ENCODE measurements around the gene SPRED1. TPM values are rescaled to one million over a fixed set of nuclear protein-coding genes. Genes with fewer than 3 reads are reported as not detected.

The SPRED1 gene
- total RNA-seq, 2 experiments from 2014 or later = 7.5 to 21.1 TPM

DNA sequence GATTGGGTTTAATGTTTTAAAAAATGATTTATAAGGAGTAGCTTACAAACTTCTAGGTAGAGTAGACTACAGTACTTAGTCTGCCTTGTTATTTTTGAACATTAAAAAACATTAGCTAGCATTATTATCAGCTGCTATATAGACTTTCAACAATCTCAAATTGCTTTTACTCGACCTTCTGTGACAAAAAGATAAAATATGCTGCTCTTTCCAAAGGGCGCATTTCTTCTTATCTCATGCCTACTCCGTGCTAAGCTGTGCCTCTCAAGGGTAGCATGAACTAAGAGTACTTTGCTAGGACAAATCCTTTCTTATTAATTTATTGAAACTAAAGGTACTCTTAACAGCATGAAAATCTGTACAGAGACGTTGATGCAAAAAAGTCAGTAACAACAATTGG lies 71.3 kb downstream of the SPRED1 start:
- ChIA-PET CTCF (ENCODE audit: unreplicated experiment) (no interaction called here), POLR2A (interaction anchor here (0.6 kb wide), 1 partner anchor 15 kb away, joined by 3 read pairs; no protein-coding TSS in a partner anchor)
- intact Hi-C loops (cut with micrococcal nuclease; ENCODE audit: unreplicated experiment) = no loop called here
- no peak overlapping the region for H3K4me3 ChIP-seq (ENCODE audit: low read depth, low read length, poor library complexity, severe bottlenecking)
- H3K79me2 ChIP-seq (ENCODE audit: insufficient read depth, low read depth, low read length) = no peaks in the 10 kb centered on the region
- no peaks in the 10 kb centered on the region for H3K9me3 ChIP-seq (ENCODE audit: low read length)
- no peaks in the 10 kb centered on the region for H3K4me1 ChIP-seq (ENCODE audit: insufficient read depth, low read length, poor library complexity, severe bottlenecking)
- no peak overlapping the region for H3K4me2 ChIP-seq (ENCODE audit: low read length)
- no peak for DNase-seq (ENCODE audit: low spot score)
- no peak overlapping the region for H2AFZ ChIP-seq (ENCODE audit: low read length)
- TF ChIP-seq, protein P1, sequence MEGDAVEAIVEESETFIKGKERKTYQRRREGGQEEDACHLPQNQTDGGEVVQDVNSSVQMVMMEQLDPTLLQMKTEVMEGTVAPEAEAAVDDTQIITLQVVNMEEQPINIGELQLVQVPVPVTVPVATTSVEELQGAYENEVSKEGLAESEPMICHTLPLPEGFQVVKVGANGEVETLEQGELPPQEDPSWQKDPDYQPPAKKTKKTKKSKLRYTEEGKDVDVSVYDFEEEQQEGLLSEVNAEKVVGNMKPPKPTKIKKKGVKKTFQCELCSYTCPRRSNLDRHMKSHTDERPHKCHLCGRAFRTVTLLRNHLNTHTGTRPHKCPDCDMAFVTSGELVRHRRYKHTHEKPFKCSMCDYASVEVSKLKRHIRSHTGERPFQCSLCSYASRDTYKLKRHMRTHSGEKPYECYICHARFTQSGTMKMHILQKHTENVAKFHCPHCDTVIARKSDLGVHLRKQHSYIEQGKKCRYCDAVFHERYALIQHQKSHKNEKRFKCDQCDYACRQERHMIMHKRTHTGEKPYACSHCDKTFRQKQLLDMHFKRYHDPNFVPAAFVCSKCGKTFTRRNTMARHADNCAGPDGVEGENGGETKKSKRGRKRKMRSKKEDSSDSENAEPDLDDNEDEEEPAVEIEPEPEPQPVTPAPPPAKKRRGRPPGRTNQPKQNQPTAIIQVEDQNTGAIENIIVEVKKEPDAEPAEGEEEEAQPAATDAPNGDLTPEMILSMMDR (conservative IDR thresholded peaks at IDR 0.05; ENCODE audit: low read length) = no peak
- TF ChIP-seq EZH2phosphoT487 (IDR thresholded peaks at IDR 0.05; ENCODE audit: borderline replicate concordance, low read depth, low read length) = no peak
- no peaks in the 10 kb centered on the region for H4K20me1 ChIP-seq (ENCODE audit: insufficient read depth, low read length)
- no peaks in the 10 kb centered on the region for H3K9me2 ChIP-seq (ENCODE audit: insufficient read depth, low read length)
- peaks cover 11% of the 10 kb centered on the region; the same call in 1 of the 2 replicates for H3K36me3 ChIP-seq (ENCODE audit: insufficient read depth, low read length)
- no TSS peak for BruUV-seq (replicated peaks)
- no peak overlapping the region for H3K27ac ChIP-seq (ENCODE audit: low read depth, low read length, poor library complexity, severe bottlenecking)

DNA sequence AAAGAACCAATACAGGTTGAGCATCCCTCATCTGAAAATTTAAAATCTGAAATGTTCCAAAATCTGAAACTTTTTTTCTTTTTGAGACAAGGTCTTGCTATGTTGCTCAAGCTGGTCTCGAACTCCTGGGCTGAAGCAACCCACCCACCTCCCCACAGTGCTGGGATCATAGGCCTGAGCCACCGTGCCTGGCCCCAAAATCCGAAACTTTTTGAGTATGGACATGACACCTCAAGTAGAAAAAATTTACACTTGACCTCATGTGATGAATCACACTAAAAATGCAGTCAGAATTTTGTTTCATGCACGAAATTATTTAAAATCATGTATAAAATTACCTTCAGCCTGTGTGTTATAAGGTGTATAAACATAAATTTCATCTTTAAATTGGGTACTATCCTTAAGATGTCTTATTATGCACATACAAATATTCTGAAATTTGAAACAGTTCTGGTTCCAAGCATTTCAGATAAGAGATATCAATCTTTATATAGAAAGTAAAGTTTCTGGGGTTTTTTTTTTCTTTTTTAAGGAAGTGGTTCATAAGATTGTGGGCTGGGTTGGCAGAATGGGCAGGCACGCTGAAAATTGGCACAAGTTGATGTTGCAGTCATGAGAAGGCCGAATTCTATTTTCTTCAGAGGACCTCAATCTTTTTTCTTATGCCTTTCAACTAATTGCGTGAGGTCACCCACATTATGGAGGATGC lies 72.5 kb downstream of the SPRED1 start:
- Histone ChIP-seq H3K27ac (ENCODE audit: low read depth, low read length, poor library complexity, severe bottlenecking) (no peak overlapping the region), H3K4me3 (ENCODE audit: low read depth, low read length, poor library complexity, severe bottlenecking) (no peak overlapping the region), H2AFZ (ENCODE audit: low read length) (no peak overlapping the region), H3K79me2 (ENCODE audit: insufficient read depth, low read depth, low read length) (no peaks in the 10 kb centered on the region), H4K20me1 (ENCODE audit: insufficient read depth, low read length) (no peaks in the 10 kb centered on the region), H3K9me3 (ENCODE audit: low read length) (no peaks in the 10 kb centered on the region), H3K4me2 (ENCODE audit: low read length) (no peak overlapping the region), H3K9me2 (ENCODE audit: insufficient read depth, low read length) (no peaks in the 10 kb centered on the region), H3K36me3 (ENCODE audit: insufficient read depth, low read length) (peaks cover 11% of the 10 kb centered on the region; the same call in 1 of the 2 replicates), H3K4me1 (ENCODE audit: insufficient read depth, low read length, poor library complexity, severe bottlenecking) (no peaks in the 10 kb centered on the region)
- intact Hi-C loops (cut with micrococcal nuclease; ENCODE audit: unreplicated experiment) = no loop called here
- DNase-seq (ENCODE audit: low spot score) = no peak
- BruUV-seq (replicated peaks) = no TSS peak
- ChIA-PET CTCF (ENCODE audit: unreplicated experiment) (no interaction called here), POLR2A (no interaction called here)
- TF ChIP-seq, protein P1 (conservative IDR thresholded peaks at IDR 0.05; ENCODE audit: low read length) = no peak
- no peak for TF ChIP-seq EZH2phosphoT487 (IDR thresholded peaks at IDR 0.05; ENCODE audit: borderline replicate concordance, low read depth, low read length)

DNA sequence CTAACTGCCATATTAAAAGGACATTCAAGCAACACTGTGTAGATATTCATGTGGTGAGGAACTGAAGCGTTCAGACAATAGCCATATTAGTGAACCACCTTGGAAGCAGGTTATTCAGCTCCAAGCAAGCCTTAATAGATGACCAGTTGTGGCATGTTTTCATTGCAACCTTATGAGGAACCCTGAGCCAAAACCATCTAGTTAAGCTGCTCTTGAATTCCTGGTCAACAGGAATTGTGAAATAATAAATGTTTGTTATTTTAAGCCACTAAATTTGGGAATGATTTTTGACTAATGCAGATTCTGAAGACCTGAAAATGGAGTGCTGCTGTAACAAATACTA lies 73.0 kb downstream of the SPRED1 start:
- H3K36me3 ChIP-seq (ENCODE audit: insufficient read depth, low read length) = peaks cover 11% of the 10 kb centered on the region; the same call in 1 of the 2 replicates
- H3K4me3 ChIP-seq (ENCODE audit: low read depth, low read length, poor library complexity, severe bottlenecking) = no peak overlapping the region
- intact Hi-C loops (cut with micrococcal nuclease; ENCODE audit: unreplicated experiment) = no loop called here
- no peak overlapping the region for H3K27ac ChIP-seq (ENCODE audit: low read depth, low read length, poor library complexity, severe bottlenecking)
- no peak overlapping the region for H3K4me2 ChIP-seq (ENCODE audit: low read length)
- no peaks in the 10 kb centered on the region for H3K79me2 ChIP-seq (ENCODE audit: insufficient read depth, low read depth, low read length)
- H4K20me1 ChIP-seq (ENCODE audit: insufficient read depth, low read length) = no peaks in the 10 kb centered on the region
- TF ChIP-seq EZH2phosphoT487 (IDR thresholded peaks at IDR 0.05; ENCODE audit: borderline replicate concordance, low read depth, low read length) = no peak
- TF ChIP-seq, protein P1 (conservative IDR thresholded peaks at IDR 0.05; ENCODE audit: low read length) = no peak
- CTCF ChIA-PET (ENCODE audit: unreplicated experiment) = no interaction called here
- DNase-seq (ENCODE audit: low spot score) = no peak
- H3K9me3 ChIP-seq (ENCODE audit: low read length) = no peaks in the 10 kb centered on the region
- BruUV-seq (replicated peaks) = no TSS peak
- H2AFZ ChIP-seq (ENCODE audit: low read length) = no peak overlapping the region
- POLR2A ChIA-PET = no interaction called here
- H3K4me1 ChIP-seq (ENCODE audit: insufficient read depth, low read length, poor library complexity, severe bottlenecking) = no peaks in the 10 kb centered on the region
- H3K9me2 ChIP-seq (ENCODE audit: insufficient read depth, low read length) = no peaks in the 10 kb centered on the region

All from OCI-LY7 (cell line).